Gastrocnemius medialis (tissue), 4 donors: ENCODE data around the gene PRG3. TPM values are rescaled to one million over a fixed set of nuclear protein-coding genes. Genes with fewer than 3 reads are reported as not detected.

Source experiments
- ATAC-seq, 2 donors: fragments of 150-250 bp; one replicate each; pipeline ENCODE4 v1.9.1; 2016
- DNase-seq, 2 donors: peaks; one replicate each; pipeline ENCODE4 v3.0.0-alpha.2; 2019
- H3K27ac ChIP-seq, 4 donors: fragments of 200-600 bp; sonication (generic); 1 replicate in 1 of 4; 2 replicates in 3 of 4; pipeline ENCODE4 v1.5.1; 2016 to 2018; ENCODE audit warnings: mild to moderate bottlenecking in 2 of 4, moderate library complexity in 1 of 4
- H3K27me3 ChIP-seq, 3 donors: fragments of 200-600 bp; sonication (generic) in 2 of 3; 1 replicate in 1 of 3; 2 replicates in 2 of 3; pipeline versions ENCODE4 v1.5.1 to v1.6.0; 2016 to 2019; ENCODE audit warnings: mild to moderate bottlenecking in 1 of 3, moderate library complexity in 1 of 3
- H3K36me3 ChIP-seq, 2 donors: fragments of 200-600 bp; sonication (generic) in 1 of 2; one replicate each; pipeline ENCODE4 v1.5.1; 2017 to 2018
- H3K4me1 ChIP-seq, 2 donors: fragments of 200-600 bp; sonication (generic) in 1 of 2; one replicate each; pipeline ENCODE4 v1.5.1; 2016 to 2017; ENCODE audit warnings: mild to moderate bottlenecking in 2 of 2
- H3K4me3 ChIP-seq, 4 donors: fragments of 200-600 bp; sonication (generic) in 3 of 4; 1 replicate in 1 of 4; 2 replicates in 3 of 4; pipeline ENCODE4 v1.5.1; 2016 to 2019; ENCODE audit warnings: mild to moderate bottlenecking in 2 of 4
- H3K9me3 ChIP-seq, 3 donors: fragments of 200-600 bp; sonication (generic) in 2 of 3; 1 replicate in 1 of 3; 2 replicates in 2 of 3; pipeline ENCODE4 v1.5.1; 2016 to 2019
- POLR2A ChIP-seq, 2 donors: fragments of 450-650 bp; IDR thresholded peaks; one replicate each; pipeline ENCODE4 v1.6.1; 2017; ENCODE audit warnings: antibody characterized with exemption in 2 of 2, mild to moderate bottlenecking in 2 of 2, moderate library complexity in 2 of 2
- in situ Hi-C, 4 donors: fragments of 200-750 bp; cut with MboI; loops; one replicate each; pipeline versions ENCODE4 v1.15.0 to v1.8.0; 2017; ENCODE audit warnings: low sequenced_read_pairs in 4 of 4
- intact Hi-C: fragments of 100-400 bp; cut with DNase I; formaldehyde crosslinking; loops from one replicate; pipeline ENCODE4 v1.15.1; 2023; ENCODE audit warnings: low total_unique reads
- total RNA-seq, 4 donors: library from RNA; depleted of rRNA; stranded (reverse); fragments of >200 nt; gene quantifications; one replicate each; pipeline versions ENCODE4 v1.1.0 to v1.2.3, GENCODE V29; 2016
- TF ChIP-seq, protein P1 (sequence below), 5 experiments: fragments of 450-650 bp in 3 of 5; fragments of 200-600 bp in 2 of 5; sonication (generic) in 2 of 5; IDR thresholded peaks in 4 of 5; conservative IDR thresholded peaks in 1 of 5; 1 replicate in 4 of 5; 2 replicates in 1 of 5; pipeline ENCODE4 v1.5.1; 2016 to 2019; ENCODE audit warnings: antibody characterized with exemption in 5 of 5, mild to moderate bottlenecking in 3 of 5, moderate library complexity in 3 of 5

PRG3 gene
- total RNA-seq, 4 donors from 2014 or later, result not detected

DNA sequence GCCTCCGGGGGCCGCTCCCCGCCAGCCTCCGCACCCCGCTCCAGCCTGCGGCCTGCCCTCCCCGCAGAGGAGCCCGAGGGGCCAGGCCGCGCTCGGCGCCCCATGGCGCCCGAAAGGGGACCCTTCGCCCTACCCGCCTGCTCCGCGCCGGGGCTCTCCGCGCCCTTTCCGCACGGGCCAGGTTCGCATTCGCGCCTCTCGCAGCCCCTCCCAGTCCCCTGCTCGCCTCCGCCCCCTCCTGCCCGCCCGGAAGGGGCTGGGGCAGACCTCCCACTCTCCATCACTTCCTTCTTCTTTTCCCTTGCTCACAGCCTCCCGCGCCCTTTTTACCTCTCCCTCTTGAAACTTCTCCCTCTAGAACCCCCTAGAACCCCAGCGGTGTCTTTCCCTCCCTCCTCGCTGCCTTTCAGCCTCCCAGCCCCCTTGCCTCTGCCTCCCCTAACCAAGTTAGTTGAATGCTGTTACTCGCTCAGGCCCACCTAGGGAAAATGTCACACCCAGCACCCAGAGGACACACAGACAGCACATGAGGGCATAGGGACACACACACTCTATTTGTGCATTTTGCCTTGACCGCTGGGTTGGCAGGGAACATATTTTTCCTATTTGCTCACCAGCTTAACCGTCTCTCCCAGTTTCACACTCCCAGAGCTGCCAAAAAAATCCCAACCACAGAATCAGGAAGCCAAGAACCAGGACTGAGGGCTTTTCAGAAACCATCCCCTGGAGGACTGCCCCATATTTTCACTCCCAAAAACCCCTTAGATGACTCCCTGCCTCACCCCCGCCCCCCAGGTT, 46.2 kb upstream of the PRG3 start, which contains the start of gene SLC43A3:
Gene SLC43A3 (minus strand): TSS at position 193 of the 798 bp plus-strand sequence. CDS start 949 bp downstream, outside the sequence.
- no peaks in the 10 kb centered on the region for H3K9me3 ChIP-seq
- H3K36me3 ChIP-seq, result no peaks in the 10 kb centered on the region
- peaks cover 37 to 41% of the 10 kb centered on the region in 2 donors for H3K4me1 ChIP-seq
- peak within 1 kb of the TSS; percentile 51 to 70 (median 54) for H3K4me3 ChIP-seq
- peak within 1 kb of the TSS; percentile 83 to 93 (median 84) for H3K27ac ChIP-seq
- intact Hi-C loops (no loop called here), in situ Hi-C loops (no loop called here)
- TF ChIP-seq, protein P1, sequence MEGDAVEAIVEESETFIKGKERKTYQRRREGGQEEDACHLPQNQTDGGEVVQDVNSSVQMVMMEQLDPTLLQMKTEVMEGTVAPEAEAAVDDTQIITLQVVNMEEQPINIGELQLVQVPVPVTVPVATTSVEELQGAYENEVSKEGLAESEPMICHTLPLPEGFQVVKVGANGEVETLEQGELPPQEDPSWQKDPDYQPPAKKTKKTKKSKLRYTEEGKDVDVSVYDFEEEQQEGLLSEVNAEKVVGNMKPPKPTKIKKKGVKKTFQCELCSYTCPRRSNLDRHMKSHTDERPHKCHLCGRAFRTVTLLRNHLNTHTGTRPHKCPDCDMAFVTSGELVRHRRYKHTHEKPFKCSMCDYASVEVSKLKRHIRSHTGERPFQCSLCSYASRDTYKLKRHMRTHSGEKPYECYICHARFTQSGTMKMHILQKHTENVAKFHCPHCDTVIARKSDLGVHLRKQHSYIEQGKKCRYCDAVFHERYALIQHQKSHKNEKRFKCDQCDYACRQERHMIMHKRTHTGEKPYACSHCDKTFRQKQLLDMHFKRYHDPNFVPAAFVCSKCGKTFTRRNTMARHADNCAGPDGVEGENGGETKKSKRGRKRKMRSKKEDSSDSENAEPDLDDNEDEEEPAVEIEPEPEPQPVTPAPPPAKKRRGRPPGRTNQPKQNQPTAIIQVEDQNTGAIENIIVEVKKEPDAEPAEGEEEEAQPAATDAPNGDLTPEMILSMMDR (IDR thresholded peaks at IDR 0.05 in 4 of 5, conservative IDR thresholded peaks at IDR 0.05 in 1 of 5), result peak in 1 of 5 experiments; percentile 3
- TF ChIP-seq POLR2A (IDR thresholded peaks at IDR 0.05), result peak; percentile 50 to 51
- H3K27me3 ChIP-seq, result peaks cover 0 to 3% (median 0%) of the 10 kb centered on the region in 3 donors
- ATAC-seq (peak; percentile 59 to 67), DNase-seq (peak; percentile 44 to 64)

DNA sequence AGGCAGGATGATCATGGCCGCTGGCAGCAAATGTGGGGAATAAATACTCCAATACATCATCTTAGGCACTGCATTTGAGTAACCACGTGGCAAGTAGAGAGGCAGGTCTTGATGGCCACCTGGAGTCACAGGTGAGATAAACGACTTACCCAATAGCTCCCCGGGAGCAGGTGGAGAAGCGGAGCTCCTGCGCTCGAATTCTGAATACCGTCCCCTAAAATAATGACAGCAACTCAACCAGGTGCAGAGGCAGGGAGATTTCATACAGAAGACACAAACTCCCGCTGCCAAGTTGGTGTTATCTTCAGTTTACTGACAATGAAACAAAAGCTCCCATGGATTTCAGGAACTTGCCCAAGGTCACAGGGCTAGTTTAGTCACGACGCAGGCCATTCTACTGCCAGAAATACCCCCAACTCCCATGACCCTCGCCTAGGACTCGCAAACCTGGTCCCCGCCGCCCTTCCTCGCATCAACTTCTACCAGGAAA, 45.5 kb upstream of the PRG3 start:
- no peak for ATAC-seq
- Histone ChIP-seq H3K4me3 (peak overlapping the region; percentile 51 to 70 (median 54)), H3K36me3 (no peaks in the 10 kb centered on the region), H3K27ac (peak overlapping the region; percentile 83 to 93 (median 84)), H3K9me3 (no peaks in the 10 kb centered on the region), H3K4me1 (peaks cover 37 to 41% of the 10 kb centered on the region in 2 donors), H3K27me3 (peaks cover 0 to 3% (median 0%) of the 10 kb centered on the region in 3 donors)
- TF ChIP-seq, protein P1 (IDR thresholded peaks at IDR 0.05 in 4 of 5, conservative IDR thresholded peaks at IDR 0.05 in 1 of 5), result no peak
- no peak for TF ChIP-seq POLR2A (IDR thresholded peaks at IDR 0.05)
- in situ Hi-C loops (no loop called here), intact Hi-C loops (no loop called here)
- DNase-seq, result no peak

DNA sequence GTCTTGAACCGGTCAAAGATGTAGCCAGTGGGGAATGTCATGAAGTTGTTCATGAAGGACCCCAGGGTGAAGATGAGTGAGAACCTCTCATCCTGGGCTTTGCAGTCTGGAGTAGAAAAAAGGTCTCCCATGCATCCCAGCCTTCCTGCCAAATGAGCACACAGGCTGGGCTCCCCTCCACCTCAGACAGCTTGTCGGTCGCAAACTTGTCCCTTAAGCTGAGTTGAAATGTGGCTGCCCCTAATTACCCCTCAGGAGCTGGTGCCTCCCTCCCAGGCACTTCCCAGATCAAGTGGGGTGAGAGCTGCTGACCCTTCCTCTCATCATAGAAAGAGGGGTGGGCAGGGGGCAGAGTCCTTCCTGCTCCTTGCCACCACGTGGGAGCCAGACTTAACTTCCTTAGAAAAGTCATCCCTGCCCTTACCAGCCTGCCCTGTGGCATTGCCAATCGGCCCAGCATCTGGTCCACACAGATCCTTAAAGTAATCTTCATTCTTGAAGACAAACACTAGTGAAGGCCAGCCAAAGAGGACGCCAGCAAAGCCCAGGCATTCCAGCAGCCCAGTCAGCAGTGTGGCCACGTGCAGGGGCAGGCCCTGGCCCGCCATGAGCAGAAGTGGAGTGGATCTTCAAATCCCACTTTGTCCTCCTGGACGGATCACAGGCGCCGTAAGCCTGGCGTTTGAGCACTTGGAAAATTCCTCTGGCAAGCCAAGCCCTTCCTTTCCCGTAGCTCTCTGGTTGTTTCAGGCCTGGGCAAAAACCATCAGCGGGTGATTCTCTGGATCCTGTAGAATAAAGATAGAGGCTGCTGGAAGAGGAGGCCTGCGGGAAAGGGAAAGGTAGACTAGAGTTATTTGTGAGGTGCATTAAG, 44.9 kb upstream of the PRG3 start:
- intact Hi-C loops, result no loop called here
- in situ Hi-C loops, result no loop called here
- peak; percentile 30 to 63 for DNase-seq
- ATAC-seq, result peak; percentile 14 to 15
- H3K36me3 ChIP-seq, result no peaks in the 10 kb centered on the region
- peaks cover 37 to 41% of the 10 kb centered on the region in 2 donors for H3K4me1 ChIP-seq
- no peaks in the 10 kb centered on the region for H3K9me3 ChIP-seq
- TF ChIP-seq, protein P1 (IDR thresholded peaks at IDR 0.05 in 4 of 5, conservative IDR thresholded peaks at IDR 0.05 in 1 of 5), result no peak
- TF ChIP-seq POLR2A (IDR thresholded peaks at IDR 0.05), result no peak
- peaks cover 0 to 3% (median 0%) of the 10 kb centered on the region in 3 donors for H3K27me3 ChIP-seq
- H3K4me3 ChIP-seq, result peak overlapping the region; percentile 51 to 70 (median 54)
- H3K27ac ChIP-seq, result peak overlapping the region; percentile 83 to 93 (median 84)

DNA sequence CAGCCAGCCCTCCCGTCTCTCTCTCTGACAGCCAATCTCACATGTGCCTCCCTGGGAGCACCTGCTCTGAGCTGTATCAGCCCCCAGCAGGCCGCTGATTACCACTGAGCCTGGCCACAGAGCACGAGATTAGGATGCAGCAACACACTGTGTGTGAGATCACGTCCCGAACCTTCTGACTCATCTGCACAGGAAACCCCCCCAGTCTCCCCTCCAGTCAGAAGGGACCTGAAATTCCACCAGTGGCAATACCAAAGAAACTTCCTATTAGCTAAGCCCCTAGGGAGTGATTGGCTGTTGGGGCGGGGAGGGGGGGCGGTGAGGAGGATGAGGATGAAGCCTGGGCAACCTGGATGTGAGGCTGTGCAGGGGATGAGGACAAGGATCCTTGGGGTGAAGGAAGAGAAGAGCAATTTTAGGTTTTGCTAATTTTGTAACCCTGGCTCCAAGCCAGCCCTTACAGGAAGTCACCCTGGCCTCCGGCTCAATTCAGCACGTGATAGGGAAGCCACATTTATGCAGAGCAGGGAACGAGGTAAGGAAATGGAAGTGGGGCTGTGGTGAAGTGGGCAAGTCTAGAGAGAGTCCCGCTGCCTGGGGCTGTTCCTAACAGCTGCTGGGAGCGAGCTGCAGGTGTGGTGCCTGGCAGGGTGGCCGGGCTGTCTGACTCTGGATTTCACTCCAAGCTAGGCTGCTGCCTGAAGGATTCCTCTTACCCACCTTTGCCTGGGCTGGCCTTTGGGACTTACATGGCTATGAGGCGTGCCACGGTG, 44.0 kb upstream of the PRG3 start:
- Histone ChIP-seq H3K9me3 (no peaks in the 10 kb centered on the region), H3K36me3 (peaks cover 0 to 3% of the 10 kb centered on the region in 2 donors), H3K4me1 (peaks cover 37 to 41% of the 10 kb centered on the region in 2 donors), H3K27me3 (peaks cover 0 to 3% (median 0%) of the 10 kb centered on the region in 3 donors), H3K4me3 (peak overlapping the region; percentile 16 to 53 (median 26)), H3K27ac (peak overlapping the region; percentile 83 to 93 (median 84))
- DNase-seq (peak; percentile 69 to 73), ATAC-seq (peak; percentile 65 to 78)
- intact Hi-C loops, result no loop called here
- in situ Hi-C loops, result no loop called here
- no peak for TF ChIP-seq POLR2A (IDR thresholded peaks at IDR 0.05)
- TF ChIP-seq, protein P1 (IDR thresholded peaks at IDR 0.05 in 4 of 5, conservative IDR thresholded peaks at IDR 0.05 in 1 of 5), result no peak
